ENCODE results near the gene NUCB1.

NUCB1 gene

GRCh38 chr19:48940902-48941301 lies 40.8 kb downstream of the NUCB1 start:
- Histone ChIP-seq H3K27me3 (ENCODE audit: insufficient read depth, low read depth, severe bottlenecking) (no peaks in the 10 kb centered on the region), H3K9me3 (ENCODE audit: severe bottlenecking) (no peaks in the 10 kb centered on the region), H3K36me3 (peaks cover 4% of the 10 kb centered on the region), H3K27ac (no peak overlapping the region), H3K4me3 (ENCODE audit: low read depth, low read length) (no peak overlapping the region)
- DNase-seq = no peak
- no peak for TF ChIP-seq CTCF (IDR thresholded peaks at IDR 0.05; ENCODE audit: low read depth, low read length)

GRCh38 chr19:48943081-48943480 lies 43.0 kb downstream of the NUCB1 start:
- Histone ChIP-seq H3K27ac (no peak overlapping the region), H3K27me3 (ENCODE audit: insufficient read depth, low read depth, severe bottlenecking) (no peaks in the 10 kb centered on the region), H3K36me3 (peaks cover 4% of the 10 kb centered on the region), H3K9me3 (ENCODE audit: severe bottlenecking) (peaks cover 10% of the 10 kb centered on the region), H3K4me3 (ENCODE audit: low read depth, low read length) (no peak overlapping the region)
- DNase-seq = no peak
- no peak for TF ChIP-seq CTCF (IDR thresholded peaks at IDR 0.05; ENCODE audit: low read depth, low read length)

- Histone ChIP-seq H3K36me3 (peaks cover 4% of the 10 kb centered on the region), H3K27me3 (ENCODE audit: insufficient read depth, low read depth, severe bottlenecking) (no peaks in the 10 kb centered on the region), H3K9me3 (ENCODE audit: severe bottlenecking) (peaks cover 16% of the 10 kb centered on the region), H3K27ac (no peak overlapping the region), H3K4me3 (ENCODE audit: low read depth, low read length) (no peak overlapping the region)
- no peak for DNase-seq
- TF ChIP-seq CTCF (IDR thresholded peaks at IDR 0.05; ENCODE audit: low read depth, low read length) = no peak
These were observed 45.3 kb downstream of the NUCB1 start for GRCh38 chr19:48945415-48945814.

- H3K27ac ChIP-seq = no peak overlapping the region
- DNase-seq = no peak
- H3K27me3 ChIP-seq (ENCODE audit: insufficient read depth, low read depth, severe bottlenecking) = no peaks in the 10 kb centered on the region
- H3K36me3 ChIP-seq = peaks cover 3% of the 10 kb centered on the region
- H3K4me3 ChIP-seq (ENCODE audit: low read depth, low read length) = no peak overlapping the region
- no peak for TF ChIP-seq CTCF (IDR thresholded peaks at IDR 0.05; ENCODE audit: low read depth, low read length)
- peaks cover 16% of the 10 kb centered on the region for H3K9me3 ChIP-seq (ENCODE audit: severe bottlenecking)
These were observed 45.7 kb downstream of the NUCB1 start for GRCh38 chr19:48945817-48946216.

DNA sequence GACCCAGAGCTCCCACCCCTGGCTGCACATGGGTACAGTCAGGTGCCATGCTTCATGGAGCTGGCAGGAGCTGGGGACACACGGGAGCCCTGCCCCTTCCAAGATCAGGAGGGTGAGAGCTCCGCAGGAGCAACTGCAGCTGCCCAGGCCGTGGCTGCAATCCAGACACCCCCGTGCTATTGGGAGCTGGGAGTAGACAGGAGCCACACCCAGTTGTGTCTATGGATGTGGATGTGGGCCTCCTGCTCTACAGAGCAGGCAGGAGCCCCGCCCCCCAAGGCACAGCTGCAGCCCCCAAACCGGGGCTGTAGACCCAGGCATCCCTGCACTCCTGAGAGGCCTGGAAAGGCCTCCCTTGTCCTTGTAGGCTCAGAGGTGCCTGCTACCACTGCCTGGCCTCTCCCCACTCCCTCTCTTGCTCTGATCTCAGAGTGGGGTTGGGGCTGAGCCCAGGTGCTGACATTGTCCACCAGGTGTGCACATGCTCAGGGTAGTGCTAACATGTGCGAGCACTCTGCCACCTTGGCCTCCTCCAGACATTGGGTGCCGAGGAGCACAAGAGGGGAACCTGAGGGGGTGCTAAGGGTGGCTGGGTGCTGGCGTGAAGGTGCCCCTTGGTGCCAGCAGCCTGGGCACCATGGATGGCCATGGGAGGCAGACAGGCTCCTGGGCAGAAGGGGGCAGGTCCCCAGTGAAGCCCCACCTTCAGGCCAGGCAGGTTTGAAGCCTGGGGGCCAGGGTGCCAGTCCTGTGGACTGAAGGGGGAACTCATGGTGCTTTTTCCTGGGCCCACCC lies 46.5 kb downstream of the NUCB1 start:
- H3K27ac ChIP-seq = no peak overlapping the region
- no peak for TF ChIP-seq CTCF (IDR thresholded peaks at IDR 0.05; ENCODE audit: low read depth, low read length)

DNA sequence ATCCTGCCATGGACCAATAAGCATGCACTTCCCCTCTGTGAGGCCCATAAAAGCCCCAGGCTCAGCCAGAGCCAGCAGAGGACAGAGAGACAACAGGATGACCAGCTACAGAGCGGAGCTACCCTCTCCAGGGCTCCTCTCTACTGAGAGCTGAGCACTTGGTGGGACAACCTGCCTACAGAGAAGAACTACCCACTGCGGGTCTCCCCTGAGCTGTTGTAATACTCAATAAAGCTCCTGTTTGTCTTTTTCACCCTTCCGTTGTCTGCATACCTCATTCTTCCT lies 47.1 kb downstream of the NUCB1 start:
- peaks cover 16% of the 10 kb centered on the region for H3K9me3 ChIP-seq (ENCODE audit: severe bottlenecking)
- H3K4me3 ChIP-seq (ENCODE audit: low read depth, low read length) = no peak overlapping the region
- no peaks in the 10 kb centered on the region for H3K36me3 ChIP-seq
- H3K27ac ChIP-seq = no peak overlapping the region
- H3K27me3 ChIP-seq (ENCODE audit: insufficient read depth, low read depth, severe bottlenecking) = no peaks in the 10 kb centered on the region
- TF ChIP-seq CTCF (IDR thresholded peaks at IDR 0.05; ENCODE audit: low read depth, low read length) = no peak
- DNase-seq = no peak

More for the DNA sequence above, 46.5 kb downstream of the NUCB1 start:
- Histone ChIP-seq H3K27me3 (ENCODE audit: insufficient read depth, low read depth, severe bottlenecking) (no peaks in the 10 kb centered on the region), H3K36me3 (no peaks in the 10 kb centered on the region; the same call in 1 of the 2 replicates), H3K4me3 (ENCODE audit: low read depth, low read length) (no peak overlapping the region), H3K9me3 (ENCODE audit: severe bottlenecking) (peaks cover 16% of the 10 kb centered on the region)
- DNase-seq = no peak

Measured in WERI-Rb-1 (cell line).